Activated T-helper 1 cell treated with Interleukin-2 at 50 U/mL for 16 hours (primary cell): ENCODE measurements around the gene TEK.
"Not testable (repeated sequence)": the region's sequence is repeated elsewhere in the genome, so short reads cannot be mapped to it uniquely, and the experiment has no call there.

Experiments used
- DNase-seq: peaks from one replicate; pipeline ENCODE4 v3.0.0-alpha.2; 2020; ENCODE audit warnings: low read depth

Gene TEK

DNA sequence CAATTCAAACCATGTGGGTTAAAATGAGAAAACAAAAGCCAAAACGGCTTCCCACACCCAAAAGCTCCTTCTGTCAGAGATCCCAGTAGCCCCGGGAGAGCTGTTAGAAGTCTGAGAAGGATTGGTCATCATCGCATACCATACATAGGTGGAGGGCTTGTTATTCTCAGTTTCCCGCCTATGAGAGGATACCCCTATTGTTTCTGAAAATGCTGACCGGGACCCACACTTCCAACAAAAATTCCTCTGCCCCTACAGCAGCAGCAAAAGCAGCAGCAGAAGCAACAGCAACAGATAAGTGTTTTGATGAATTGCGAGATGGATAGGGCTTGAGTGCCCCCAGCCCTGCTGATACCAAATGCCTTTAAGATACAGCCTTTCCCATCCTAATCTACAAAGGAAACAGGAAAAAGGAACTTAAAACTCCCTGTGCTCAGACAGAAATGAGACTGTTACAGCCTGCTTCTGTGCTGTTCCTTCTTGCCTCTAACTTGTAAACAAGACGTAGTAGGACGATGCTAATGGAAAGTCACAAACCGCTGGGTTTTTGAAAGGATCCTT, at the start of gene TEK:
Gene TEK (plus strand): TSS at position 245 of the 561 bp plus-strand sequence. CDS start 366 bp downstream, outside the sequence.
- DNase-seq: no peak

DNA sequence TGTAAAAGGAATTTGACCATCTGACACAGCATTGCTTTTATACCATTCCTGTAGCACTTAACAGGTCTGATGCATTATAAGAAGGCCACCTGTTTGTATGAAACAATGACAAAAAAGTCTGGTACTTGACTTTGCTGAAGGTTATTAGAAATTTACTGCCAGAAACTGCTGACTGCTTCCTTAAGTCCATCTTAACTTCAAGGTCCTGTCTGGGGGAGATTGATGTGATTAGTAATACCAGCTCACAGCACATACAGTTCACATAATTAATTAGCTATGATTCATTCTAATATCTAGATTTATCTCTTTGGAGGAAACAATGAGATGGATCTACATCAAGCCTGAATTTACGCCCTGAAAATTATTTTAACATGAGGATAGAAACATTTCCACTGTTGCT, 49.6 kb upstream of the TEK start:
- no peak for DNase-seq

DNA sequence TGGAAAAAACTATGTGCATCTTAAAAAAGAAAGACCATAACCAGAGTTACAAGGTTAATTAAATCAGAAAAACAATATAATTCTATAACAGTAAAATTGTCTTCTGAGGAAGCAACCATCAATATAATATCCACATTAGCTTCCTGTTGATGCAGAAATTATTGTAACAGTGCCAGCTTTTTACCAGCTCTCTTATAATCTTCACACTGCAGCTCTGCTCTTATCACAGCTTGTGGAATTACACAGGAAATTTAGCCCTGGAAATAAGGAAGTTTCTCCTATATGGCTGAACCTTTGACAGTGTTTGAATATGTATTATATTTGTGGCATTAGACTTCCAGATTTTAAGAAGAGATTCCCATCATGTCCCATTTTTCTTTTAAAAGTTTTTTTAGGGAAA, 49.1 kb upstream of the TEK start:
- no peak for DNase-seq

DNA sequence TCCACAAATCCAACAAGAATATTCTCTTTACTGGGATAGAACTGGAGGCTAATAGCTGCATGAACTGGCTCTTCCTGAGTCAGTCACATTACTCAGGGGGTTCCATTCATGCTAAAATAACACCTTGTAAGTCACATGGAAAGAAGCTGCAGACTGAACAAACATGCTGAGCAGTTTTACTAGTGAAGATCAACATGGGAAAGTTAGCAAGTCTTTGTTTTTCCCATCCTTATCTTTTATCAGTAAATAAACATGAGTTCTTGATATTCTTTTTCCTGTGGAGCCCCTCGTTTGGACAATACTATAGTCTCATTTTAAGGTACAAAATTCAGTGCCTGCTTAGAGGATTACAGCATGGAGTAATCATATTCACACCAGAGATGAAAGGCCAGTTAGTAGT, 43.7 kb upstream of the TEK start:
- no peak for DNase-seq

DNA sequence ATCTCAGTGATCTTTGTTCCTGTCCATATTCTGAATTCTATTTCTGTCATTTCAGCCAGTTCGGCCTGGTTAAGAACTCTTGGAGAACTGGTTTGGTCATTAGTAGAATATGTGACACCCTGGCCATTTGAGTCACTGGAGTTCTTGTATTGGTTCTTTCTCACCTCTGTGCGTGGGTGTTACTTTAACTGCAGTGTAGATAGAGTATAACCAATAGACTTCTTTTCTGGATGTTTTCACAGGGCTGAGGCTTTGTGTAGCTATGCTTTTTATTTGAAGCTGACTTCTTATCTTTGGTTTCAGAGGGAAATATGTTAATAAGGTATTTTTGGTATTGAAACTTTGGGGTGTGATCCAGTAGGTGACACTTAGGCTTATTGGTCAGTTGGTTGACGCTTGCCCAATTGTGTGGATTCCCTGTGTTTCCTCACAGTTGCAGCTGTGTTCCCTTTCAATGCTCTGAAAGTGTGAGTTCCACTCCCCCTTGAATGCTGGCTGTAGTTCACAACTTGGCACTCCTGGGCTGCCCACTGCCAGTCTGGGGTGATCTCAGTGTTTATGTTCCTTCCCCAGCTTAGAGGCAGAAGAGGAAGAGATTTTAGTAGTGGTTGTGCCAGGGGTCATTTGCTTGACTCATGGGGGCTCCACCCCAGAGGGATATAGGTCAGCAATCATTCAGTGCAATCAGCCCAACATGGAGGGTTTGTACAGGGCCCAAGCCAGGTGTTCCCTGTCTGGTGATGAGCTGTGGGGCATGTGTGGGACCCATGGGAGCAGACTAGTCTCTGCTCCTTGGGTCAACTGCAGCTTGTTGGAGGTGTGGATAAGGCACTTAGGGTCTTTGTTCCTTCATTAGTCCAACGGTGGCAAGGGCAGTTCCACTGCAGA, 34.9 kb upstream of the TEK start:
- DNase-seq: no peak

DNA sequence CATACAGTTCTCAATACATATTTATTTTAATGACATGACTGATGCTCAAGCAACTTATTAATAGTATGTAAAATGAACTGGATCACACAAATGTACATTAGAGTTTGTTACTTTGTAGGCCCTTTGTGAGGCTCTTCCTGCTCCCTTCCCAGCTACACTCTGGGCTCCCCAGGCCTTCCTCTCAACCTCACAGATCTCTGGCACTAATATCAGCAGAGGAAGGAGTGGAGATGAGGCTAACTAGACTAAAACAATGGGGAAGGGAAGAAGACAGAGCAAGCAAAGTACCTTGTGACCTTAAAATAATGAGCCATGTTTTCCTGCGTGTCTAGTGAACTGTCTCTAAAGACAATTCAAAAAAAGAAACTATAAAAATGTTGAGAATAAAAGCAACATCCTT, 30.3 kb upstream of the TEK start:
- no peak for DNase-seq

DNA sequence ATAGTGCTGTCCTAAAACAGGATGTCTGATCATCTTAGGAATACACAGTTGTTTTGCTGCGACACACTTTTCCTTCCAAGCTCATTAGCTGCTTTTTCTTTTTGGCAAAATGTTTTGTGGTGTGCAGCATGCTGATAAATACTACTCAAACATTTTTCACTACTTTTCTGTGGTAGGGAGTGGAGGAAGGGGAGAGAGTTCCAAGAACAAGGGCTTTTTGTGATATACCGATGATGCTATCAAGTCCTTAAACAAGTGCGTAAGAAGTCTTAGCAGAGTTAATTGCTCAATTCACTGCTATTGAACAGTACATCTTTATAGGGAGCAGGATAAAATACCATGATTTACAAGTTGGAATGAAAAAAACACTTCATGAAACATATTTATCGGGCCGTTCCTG, 23.6 kb upstream of the TEK start:
- no peak for DNase-seq

DNA sequence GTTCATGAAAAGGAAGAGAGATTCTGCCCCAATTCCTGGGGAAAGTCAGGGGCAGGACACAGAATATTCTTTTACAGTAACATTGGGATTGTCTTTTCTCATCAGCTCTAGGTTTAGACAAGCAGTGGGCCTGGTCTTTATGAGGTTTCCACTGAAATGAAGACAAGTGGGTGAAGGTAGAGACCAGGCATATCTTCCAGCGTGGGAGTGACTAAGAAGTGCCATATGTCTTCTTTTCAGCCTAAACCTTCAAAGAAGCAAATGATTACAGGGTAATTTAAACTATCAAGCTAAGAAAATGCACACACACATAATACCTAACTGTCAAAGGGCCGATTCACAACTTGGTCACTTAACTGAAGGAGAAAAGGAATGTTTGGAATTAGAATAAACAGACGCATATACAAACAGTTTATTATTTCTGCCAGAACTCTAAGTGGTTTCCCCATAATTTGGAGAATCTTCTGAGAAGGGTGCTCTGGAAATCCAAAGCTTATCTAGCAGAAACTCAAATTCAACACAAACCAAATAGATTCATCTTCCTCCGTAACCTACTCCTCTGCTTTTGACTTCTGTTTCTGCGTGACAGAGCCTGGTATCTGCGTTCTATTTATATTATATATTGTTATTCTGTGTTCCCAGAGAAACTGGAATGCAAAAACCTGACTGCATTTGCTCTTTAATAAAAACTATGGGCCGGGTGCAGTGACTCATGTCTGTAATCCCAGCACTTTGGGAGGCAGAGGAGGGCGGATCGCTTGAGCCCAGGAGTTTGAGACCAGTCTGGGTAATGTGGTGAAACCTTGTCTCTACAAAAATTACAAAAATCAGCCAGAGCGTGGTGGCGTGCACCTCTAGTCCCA, 22.0 kb upstream of the TEK start:
- no peak for DNase-seq

DNA sequence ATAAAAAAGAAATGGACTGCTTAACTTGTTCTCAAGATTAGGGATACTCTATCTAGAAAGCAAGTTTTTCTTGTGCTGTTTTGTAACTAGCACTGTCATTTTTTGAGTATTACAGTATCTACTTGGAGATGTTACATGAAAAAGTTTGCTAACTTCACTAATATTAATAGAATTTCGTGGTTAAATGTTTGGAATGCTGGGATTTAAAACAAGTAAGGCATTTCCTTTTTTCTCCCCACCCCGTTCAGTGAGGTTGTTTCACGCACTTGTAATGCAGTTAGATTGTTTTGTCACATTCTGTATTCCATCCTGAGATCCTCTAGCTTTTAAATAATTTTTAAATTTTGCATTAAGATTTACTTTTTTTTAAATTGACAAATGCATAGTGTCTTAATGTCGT, 20.0 kb upstream of the TEK start:
- DNase-seq: no peak

DNA sequence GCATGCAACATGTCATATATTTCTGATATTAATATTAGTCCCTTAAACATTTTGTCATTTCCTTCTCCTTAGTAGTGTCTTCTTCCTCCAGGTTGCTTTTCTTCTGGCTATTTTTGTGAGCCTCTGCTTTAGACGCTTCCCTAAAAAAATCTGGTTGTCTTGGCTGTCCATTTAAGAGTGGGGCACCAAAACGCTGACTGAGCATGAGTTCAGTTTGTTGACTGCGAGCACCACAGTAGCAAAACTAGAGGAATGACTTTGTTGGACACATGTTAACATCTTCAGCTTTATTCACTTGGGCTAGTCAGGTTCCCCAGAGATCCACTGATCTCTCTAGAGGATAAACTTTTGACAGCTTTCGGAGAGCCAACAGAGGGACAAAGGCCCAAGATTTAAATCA, 19.3 kb upstream of the TEK start:
- DNase-seq: no peak

DNA sequence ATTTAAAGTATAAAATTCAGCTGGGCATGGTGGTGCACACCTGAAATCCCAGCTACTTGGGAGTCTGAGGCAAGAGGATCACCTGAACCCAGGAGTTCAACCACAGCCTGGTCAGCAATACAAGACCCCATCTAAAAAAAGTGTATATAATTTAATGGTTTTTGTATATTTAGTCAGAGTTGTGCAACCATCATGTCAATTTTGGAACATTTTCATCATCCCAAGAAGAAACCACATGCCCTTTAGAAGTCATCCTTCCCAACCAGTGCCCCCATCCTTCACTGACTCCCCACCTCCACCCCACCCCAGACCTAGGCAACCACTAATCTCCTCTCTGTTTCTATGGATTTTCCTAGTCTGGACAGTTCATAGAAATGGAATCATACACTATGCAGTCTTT, 18.8 kb upstream of the TEK start:
- DNase-seq: no peak

DNA sequence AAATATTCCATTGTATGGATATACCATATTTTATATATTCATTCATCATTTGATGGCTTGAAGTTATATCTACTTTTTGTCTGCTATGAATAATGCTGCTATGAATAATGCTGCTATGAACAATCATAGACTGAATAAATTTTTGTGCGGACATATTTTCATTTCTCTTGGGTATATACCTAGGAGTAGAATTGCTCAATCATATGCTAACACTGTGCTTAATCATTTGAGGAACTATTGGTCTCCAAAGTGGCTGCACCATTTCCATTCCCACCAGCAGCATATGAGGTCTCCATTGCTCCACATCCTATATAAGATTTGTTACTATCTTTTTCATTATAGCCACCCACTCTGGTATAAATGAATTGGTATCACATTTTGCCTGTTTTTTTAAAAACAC, 18.3 kb upstream of the TEK start:
- DNase-seq: no peak

DNA sequence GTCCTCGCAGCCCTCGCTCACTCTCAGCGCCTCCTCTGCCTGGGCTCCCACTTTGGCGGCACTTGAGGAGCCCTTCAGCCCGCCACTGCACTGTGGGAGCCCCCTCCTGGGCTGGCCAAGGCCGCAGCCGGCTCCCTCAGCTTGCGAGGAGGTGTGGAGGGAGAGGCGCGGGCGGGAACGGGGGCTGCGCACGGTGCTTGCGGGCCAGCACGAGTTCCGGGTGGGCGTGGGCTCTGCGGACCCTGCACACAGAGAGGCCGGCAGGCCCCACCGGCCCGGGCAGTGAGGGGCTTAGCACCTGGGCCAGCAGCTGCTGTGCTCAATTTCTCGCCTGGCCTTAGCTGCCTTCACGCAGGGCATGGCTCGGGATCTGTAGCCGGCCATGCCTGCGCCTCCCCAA, 16.5 kb upstream of the TEK start:
- not testable (repeated sequence) for DNase-seq

DNA sequence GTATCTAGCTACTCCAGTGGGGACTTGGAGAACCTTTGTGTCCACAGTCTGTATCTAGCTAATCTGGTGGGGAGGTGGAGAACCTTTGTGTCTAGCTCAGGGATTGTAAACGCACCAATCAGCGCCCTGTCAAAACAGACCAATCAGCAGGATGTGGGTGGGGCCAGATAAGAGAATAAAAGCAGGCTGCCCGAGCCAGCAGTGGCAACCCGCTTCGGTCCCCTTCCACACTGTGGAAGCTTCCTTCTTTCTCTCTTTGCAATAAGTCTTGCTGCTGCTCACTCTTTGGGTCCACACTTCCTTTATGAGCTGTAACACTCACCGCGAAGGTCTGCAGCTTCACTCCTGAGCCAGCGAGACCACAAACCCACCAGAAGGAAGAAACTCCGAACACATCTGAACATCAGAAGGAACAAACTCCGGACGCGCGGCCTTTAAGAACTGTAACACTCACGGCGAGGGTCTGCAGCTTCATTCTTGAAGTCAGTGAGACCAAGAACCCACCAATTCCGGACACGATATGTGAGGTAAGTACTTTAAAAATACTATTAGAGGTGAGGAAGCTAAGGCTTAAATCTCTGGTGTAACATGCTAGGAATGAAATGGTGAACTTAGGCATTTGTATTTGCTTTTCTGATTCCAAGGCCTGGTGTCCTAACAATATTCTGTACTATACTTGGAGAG, 15.5 kb upstream of the TEK start:
- DNase-seq: not testable (repeated sequence)

DNA sequence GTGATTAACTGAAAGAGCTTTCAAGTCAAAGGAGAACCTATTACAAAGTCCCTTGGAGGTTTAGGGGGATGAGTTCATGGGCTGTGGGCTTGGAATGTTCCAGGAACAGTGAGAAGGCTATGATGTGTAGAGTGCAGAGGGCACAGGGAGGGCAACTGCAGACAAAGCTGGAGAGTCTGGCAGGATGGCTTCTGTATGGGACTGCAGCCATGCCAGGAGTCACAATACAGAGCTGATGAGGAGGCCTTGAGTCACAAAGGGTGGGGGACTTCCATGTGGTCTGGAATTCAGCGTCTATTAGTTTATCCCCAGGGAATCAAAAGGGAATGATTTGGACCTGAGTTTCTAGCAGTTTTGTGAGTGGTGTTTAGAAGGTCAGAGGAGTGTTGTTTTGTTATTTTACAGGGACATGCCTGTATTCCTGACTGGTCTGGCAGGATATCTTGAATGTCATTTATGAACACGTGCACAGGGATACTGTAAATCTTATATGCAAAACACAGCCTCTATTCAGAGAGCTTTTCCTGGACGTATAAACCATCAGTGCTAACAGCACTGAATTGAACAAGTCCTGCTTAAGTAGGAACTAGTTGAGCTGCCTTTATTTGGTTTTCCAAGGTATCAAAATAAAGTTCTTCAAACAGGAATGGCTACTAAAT, 14.3 kb upstream of the TEK start:
- no peak for DNase-seq

DNA sequence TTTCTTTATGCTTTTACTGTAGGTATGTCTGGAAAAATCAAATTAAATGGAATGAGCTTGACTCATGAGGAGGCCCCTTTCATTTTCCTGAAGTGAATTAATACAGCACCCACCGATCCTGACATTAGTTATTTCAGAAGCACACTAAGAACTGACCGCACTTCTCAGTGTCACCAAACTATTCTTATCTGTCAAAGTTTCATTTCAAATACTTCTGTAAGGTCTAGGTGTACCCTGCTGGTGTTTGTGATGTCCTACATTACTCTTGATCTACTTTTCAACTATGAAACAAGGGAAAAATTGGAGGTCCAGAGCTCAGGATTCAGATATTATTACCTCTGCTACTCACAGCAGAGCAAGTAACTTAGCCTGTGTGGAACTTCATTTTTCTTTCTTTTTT, 1.8 kb upstream of the TEK start:
- no peak for DNase-seq

DNA sequence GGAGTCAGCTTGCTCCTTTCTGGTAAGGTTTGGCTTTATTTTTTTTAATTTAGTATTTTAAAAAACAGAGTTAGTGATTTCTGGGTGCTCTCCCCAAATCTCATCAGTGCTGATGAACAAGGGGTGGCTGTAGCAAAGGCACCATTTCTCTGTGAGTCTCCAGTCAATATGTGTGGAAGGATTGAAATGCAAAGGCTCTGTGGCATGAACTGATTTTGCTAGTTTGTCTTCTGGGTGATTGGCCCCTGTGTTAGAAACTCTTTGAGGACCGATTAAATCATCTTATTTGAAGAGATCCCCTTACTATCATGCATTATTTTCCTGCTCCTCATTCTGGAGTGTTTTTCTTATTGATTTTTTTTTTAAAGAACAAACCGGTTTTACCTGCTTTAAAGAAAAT, 596 bp downstream of the TEK start:
- no peak for DNase-seq

DNA sequence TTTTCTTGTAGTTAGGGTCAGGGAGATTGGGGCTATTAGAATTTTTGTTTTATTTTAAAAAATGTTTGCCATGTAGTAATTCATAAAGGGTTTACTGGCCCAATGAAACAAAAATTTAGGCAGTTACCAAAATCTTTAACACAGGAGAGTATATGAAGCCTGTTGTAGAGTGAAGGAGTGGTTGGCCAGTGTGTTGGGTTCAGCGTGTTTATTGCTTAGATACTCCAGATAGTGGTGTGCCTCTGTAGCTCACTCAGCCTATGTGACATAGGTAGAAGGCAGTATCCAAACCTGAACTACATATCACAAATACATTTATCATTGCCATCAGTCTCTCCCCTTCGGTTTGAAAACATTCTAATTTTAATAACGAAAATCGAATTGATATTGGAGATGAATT, 1.2 kb downstream of the TEK start:
- no peak for DNase-seq

DNA sequence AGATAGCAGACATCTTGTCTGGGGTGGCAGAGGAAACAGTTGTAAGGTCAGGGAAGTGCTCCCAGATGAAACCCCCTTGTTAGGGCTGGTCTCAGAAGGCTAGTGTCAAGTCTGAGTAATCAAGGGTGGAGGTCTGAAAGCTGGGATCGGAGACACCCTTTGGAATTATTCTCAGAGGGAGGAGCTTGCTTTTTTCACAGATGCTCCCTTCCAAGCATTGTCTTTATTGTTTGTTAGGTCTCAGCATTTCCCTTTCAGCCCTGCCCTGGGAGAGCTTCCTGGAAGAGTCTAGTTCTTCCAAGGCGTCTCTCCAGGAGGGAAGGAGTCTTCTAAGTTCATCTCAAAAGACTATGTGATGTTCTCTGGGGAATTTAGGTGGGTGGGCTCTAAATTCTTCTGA, 3.2 kb downstream of the TEK start:
- no peak for DNase-seq

DNA sequence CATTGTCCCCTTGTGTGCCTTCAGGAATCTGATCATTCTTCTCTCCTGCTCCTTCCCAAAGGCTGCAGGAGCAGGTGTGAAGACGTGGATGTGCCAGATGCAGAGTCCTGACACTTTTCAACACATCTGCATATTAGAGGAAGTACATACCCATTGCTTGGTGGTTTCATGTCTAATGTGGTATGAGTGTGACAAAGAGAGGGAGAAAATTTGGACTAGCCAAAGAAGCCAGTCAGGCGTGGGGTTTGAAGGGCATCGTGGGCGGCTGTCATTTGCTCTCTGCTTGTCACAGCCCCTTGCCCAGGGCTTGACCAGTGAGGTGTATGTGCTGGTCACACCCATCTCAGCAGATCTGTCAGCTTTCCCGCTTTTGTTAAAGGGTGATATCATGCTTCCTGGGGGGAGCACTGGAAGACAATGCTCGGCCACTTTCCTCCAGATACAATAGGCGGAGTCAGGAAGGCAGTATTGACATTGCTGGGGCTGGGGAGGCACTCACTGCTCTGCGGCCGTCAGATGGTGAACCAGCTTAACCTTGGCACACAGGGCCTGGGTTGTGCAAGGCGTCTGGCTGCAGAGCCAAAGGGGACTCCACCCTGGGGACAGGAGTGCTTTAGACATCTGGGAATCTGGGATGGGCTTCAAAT, 8.6 kb downstream of the TEK start:
- DNase-seq: no peak

DNA sequence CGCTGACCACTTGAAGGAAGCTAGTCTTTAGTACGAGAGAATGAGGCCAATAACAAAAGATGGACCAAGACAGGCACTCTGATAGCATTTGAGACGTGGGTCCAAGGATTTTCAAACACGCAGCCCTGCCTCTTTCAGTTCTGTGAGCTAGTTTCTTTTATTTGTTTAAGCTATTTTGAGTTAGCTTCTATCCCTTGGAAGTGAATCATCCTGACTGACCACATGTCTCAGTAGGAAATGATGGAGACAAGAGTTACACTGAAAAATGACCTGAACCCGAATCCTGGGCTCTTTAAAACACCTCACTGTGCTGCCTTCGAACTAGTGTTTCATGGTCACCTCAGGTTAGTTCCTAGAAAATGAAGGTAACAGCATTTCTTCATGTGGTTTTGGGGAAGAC, 9.9 kb downstream of the TEK start:
- no peak for DNase-seq
